ENCODE data around the gene MAN2A1.

MAN2A1 gene

GRCh38 chr5:109852371-109853155 lies 162.8 kb downstream of the MAN2A1 start:
- Histone ChIP-seq H3K4me1 (ENCODE audit: control insufficient read depth in 1 of 2, insufficient read depth in 1 of 2, low read depth in 1 of 2, low read length in 1 of 2) (no peaks in the 10 kb centered on the region), H3K27ac (no peak overlapping the region), H3K9me3 (no peaks in the 10 kb centered on the region), H3K27me3 (no peaks in the 10 kb centered on the region), H3K36me3 (peaks cover 48% of the 10 kb centered on the region), H3K4me3 (ENCODE audit: low read depth in 1 of 2, low read length in 1 of 2) (no peak overlapping the region)
- no peak for TF ChIP-seq CTCF (IDR thresholded peaks at IDR 0.05)

- H3K4me1 ChIP-seq (ENCODE audit: control insufficient read depth in 1 of 2, insufficient read depth in 1 of 2, low read depth in 1 of 2, low read length in 1 of 2), result no peaks in the 10 kb centered on the region
- H3K27ac ChIP-seq, result no peak overlapping the region
- H3K36me3 ChIP-seq, result peaks cover 47% of the 10 kb centered on the region
- TF ChIP-seq CTCF (IDR thresholded peaks at IDR 0.05), result no peak
- no peak overlapping the region for H3K4me3 ChIP-seq (ENCODE audit: low read depth in 1 of 2, low read length in 1 of 2)
- no peaks in the 10 kb centered on the region for H3K27me3 ChIP-seq
- no peaks in the 10 kb centered on the region for H3K9me3 ChIP-seq
These were observed 163.7 kb downstream of the MAN2A1 start for GRCh38 chr5:109853377-109853776.

- peaks cover 49% of the 10 kb centered on the region for H3K36me3 ChIP-seq
- no peaks in the 10 kb centered on the region for H3K27me3 ChIP-seq
- no peak overlapping the region for H3K27ac ChIP-seq
- no peak for TF ChIP-seq CTCF (IDR thresholded peaks at IDR 0.05)
- no peaks in the 10 kb centered on the region for H3K9me3 ChIP-seq
- no peaks in the 10 kb centered on the region for H3K4me1 ChIP-seq (ENCODE audit: control insufficient read depth in 1 of 2, insufficient read depth in 1 of 2, low read depth in 1 of 2, low read length in 1 of 2)
- H3K4me3 ChIP-seq (ENCODE audit: low read depth in 1 of 2, low read length in 1 of 2), result no peak overlapping the region
These were observed 165.3 kb downstream of the MAN2A1 start for GRCh38 chr5:109855056-109855455.

GRCh38 chr5:109857405-109858031 lies 167.8 kb downstream of the MAN2A1 start:
- Histone ChIP-seq H3K27me3 (no peaks in the 10 kb centered on the region), H3K4me1 (ENCODE audit: control insufficient read depth in 1 of 2, insufficient read depth in 1 of 2, low read depth in 1 of 2, low read length in 1 of 2) (no peaks in the 10 kb centered on the region), H3K27ac (no peak overlapping the region), H3K9me3 (no peaks in the 10 kb centered on the region), H3K36me3 (peaks cover 58% of the 10 kb centered on the region), H3K4me3 (ENCODE audit: low read depth in 1 of 2, low read length in 1 of 2) (no peak overlapping the region)
- TF ChIP-seq CTCF (IDR thresholded peaks at IDR 0.05), result no peak

- no peak overlapping the region for H3K27ac ChIP-seq
- H3K27me3 ChIP-seq, result no peaks in the 10 kb centered on the region
- TF ChIP-seq CTCF (IDR thresholded peaks at IDR 0.05), result no peak
- no peaks in the 10 kb centered on the region for H3K9me3 ChIP-seq
- H3K4me1 ChIP-seq (ENCODE audit: control insufficient read depth in 1 of 2, insufficient read depth in 1 of 2, low read depth in 1 of 2, low read length in 1 of 2), result no peaks in the 10 kb centered on the region
- H3K4me3 ChIP-seq (ENCODE audit: low read depth in 1 of 2, low read length in 1 of 2), result no peak overlapping the region
- peaks cover 55% of the 10 kb centered on the region for H3K36me3 ChIP-seq
These were observed 169.8 kb downstream of the MAN2A1 start for GRCh38 chr5:109859537-109859936.
